Endothelial cell of umbilical vein (primary cell): Measurements from ENCODE around the gene CSGALNACT2.

ENCODE experiments used
- EZH2 ChIP-seq: IDR thresholded peaks from 2 replicates; pipeline ENCODE4 v1.6.1; 2012; ENCODE audit warnings: borderline replicate concordance, low read depth, mild to moderate bottlenecking, moderate library complexity, low read length, inconsistent platforms; ENCODE audit not compliant: severe bottlenecking
- MYC ChIP-seq: IDR thresholded peaks from one replicate; pipeline ENCODE4 v1.6.1; 2011; ENCODE audit warnings: mild to moderate bottlenecking, low read depth, low read length
- POLR2A ChIP-seq: IDR thresholded peaks from 2 replicates; pipeline ENCODE4 v1.6.1; 2012; ENCODE audit warnings: low read depth, mild to moderate bottlenecking, control low read depth, low read length
- POLR2AphosphoS5 ChIP-seq: IDR thresholded peaks from 2 replicates; pipeline ENCODE4 v1.6.1; 2012; ENCODE audit warnings: low read depth, mild to moderate bottlenecking, control low read depth, low read length, moderate library complexity; ENCODE audit not compliant: insufficient read depth
- TF ChIP-seq, protein P1 (sequence below), 2 donors: IDR thresholded peaks; 1 replicate in 1 of 2; 2 replicates in 1 of 2; pipeline ENCODE4 v1.5.1; 2011; ENCODE audit warnings: low read length in 2 of 2, mild to moderate bottlenecking in 2 of 2, moderate library complexity in 2 of 2, control low read depth in 1 of 2, inconsistent platforms in 1 of 2, low read depth in 1 of 2; ENCODE audit not compliant: insufficient read depth in 1 of 2; ENCODE audit errors: extremely low read depth in 1 of 2

- TF ChIP-seq EZH2 (no peak), POLR2AphosphoS5 (no peak), MYC (no peak), POLR2A (no peak)
- TF ChIP-seq, protein P1, sequence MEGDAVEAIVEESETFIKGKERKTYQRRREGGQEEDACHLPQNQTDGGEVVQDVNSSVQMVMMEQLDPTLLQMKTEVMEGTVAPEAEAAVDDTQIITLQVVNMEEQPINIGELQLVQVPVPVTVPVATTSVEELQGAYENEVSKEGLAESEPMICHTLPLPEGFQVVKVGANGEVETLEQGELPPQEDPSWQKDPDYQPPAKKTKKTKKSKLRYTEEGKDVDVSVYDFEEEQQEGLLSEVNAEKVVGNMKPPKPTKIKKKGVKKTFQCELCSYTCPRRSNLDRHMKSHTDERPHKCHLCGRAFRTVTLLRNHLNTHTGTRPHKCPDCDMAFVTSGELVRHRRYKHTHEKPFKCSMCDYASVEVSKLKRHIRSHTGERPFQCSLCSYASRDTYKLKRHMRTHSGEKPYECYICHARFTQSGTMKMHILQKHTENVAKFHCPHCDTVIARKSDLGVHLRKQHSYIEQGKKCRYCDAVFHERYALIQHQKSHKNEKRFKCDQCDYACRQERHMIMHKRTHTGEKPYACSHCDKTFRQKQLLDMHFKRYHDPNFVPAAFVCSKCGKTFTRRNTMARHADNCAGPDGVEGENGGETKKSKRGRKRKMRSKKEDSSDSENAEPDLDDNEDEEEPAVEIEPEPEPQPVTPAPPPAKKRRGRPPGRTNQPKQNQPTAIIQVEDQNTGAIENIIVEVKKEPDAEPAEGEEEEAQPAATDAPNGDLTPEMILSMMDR (IDR thresholded peaks at IDR 0.05; ENCODE audit: extremely low read depth in 1 of 2, insufficient read depth in 1 of 2, low read depth in 1 of 2, low read length in 2 of 2): no peak
These were observed 19.4 kb upstream of the CSGALNACT2 start for GRCh38 chr10:43118631-43119415.
